Measurements from ENCODE around the gene SHISA7.
"Not testable (repeated sequence)": the region's sequence is repeated elsewhere in the genome, so short reads cannot be mapped to it uniquely, and the experiment has no call there.

The SHISA7 gene

GRCh38 chr19:55463583-55464031 is 20.5 kb upstream of the SHISA7 start:
- DNase-seq, result no peak

GRCh38 chr19:55462722-55463121 is 19.6 kb upstream of the SHISA7 start:
- DNase-seq, result no peak

GRCh38 chr19:55461974-55462626 is 19.0 kb upstream of the SHISA7 start:
- DNase-seq, result peak; percentile 42

- DNase-seq, result peak; percentile 100
Measured at GRCh38 chr19:55461259-55461973, 18.3 kb upstream of the SHISA7 start, which contains the start of gene ISOC2. ISOC2 (minus strand) TSS chr19:55461642; CDS start chr19:55456486, 5,156 bp downstream.

GRCh38 chr19:55460670-55461258 is 17.7 kb upstream of the SHISA7 start:
- peak; percentile 84 for DNase-seq

GRCh38 chr19:55459950-55460657 is 17.0 kb upstream of the SHISA7 start:
- no peak for DNase-seq

- no peak for DNase-seq
Measured at GRCh38 chr19:55459551-55459949, 16.4 kb upstream of the SHISA7 start.

- no peak for DNase-seq
Measured at GRCh38 chr19:55457683-55458457, 14.8 kb upstream of the SHISA7 start.

GRCh38 chr19:55456347-55456746 is 13.2 kb upstream of the SHISA7 start:
- DNase-seq, result no peak

- DNase-seq, result no peak
Measured at GRCh38 chr19:55455576-55456235, 12.6 kb upstream of the SHISA7 start.

- peak; percentile 30 for DNase-seq
Measured at GRCh38 chr19:55454787-55455243, 11.7 kb upstream of the SHISA7 start.

- DNase-seq, result no peak
Measured at GRCh38 chr19:55453511-55454260, 10.6 kb upstream of the SHISA7 start.

- peak; percentile 82 for DNase-seq
Measured at GRCh38 chr19:55452749-55453346, 9.7 kb upstream of the SHISA7 start.

GRCh38 chr19:55451965-55452748 is 9.1 kb upstream of the SHISA7 start:
- no peak for DNase-seq

- no peak for DNase-seq
Measured at GRCh38 chr19:55451163-55451964, 8.3 kb upstream of the SHISA7 start.

- no peak for DNase-seq
Measured at GRCh38 chr19:55449469-55449868, 6.4 kb upstream of the SHISA7 start.

- not testable (repeated sequence) for DNase-seq
Measured at GRCh38 chr19:55448175-55448490, 5.0 kb upstream of the SHISA7 start.

GRCh38 chr19:55447421-55448174 is 4.5 kb upstream of the SHISA7 start:
- peak; percentile 54 for DNase-seq
